KBM-7 (cell line): Measurements from ENCODE around the gene ASXL3.

Experiments used
- DNase-seq: peaks from one replicate; pipeline ENCODE4 v3.0.0-alpha.2; 2015
- in situ Hi-C: fragments of 300-500 bp; cut with MboI; formaldehyde crosslinking; loops from 2 replicates; pipeline ENCODE4 v1.14.3; 2020; ENCODE audit warnings: low sequenced_read_pairs, low pct_unique_long_range_greater_than_20kb, mixed read lengths

ASXL3 gene

GRCh38 chr18:33751613-33752221 is 173.7 kb downstream of the ASXL3 start:
- no peak for DNase-seq
- in situ Hi-C loops, result no loop called here

GRCh38 chr18:33755391-33755790 is 177.4 kb downstream of the ASXL3 start:
- DNase-seq, result no peak
- in situ Hi-C loops, result no loop called here

DNA sequence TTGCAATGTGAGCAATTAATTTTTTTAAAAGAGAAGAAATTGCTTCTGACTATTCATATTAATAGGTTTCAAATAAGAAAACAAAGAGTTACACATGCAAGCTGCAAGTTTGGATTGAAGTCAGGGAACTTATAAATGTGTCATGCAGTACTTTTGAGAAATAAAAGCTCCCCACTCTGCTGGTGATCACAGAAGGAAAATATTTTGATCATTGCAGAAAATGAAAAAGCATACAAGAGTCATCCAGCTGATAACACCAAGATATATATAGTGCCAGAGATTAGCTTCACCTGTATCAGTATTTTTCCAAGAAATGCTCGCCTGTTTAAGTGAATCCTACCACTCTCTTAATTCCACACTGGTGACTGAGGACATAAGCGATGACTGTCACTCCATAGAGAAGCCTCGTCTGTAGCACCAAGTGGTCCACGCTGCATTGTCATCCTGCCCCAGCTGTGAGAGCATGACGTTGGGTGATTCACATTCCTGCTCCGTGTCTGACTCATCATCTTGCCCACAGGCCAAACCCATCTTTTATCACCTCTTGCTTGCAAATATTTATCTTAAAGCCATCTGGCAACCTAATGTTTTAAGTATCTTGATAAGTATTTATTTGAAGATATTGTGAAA is 178.0 kb downstream of the ASXL3 start:
- no peak for DNase-seq
- in situ Hi-C loops, result no loop called here

DNA sequence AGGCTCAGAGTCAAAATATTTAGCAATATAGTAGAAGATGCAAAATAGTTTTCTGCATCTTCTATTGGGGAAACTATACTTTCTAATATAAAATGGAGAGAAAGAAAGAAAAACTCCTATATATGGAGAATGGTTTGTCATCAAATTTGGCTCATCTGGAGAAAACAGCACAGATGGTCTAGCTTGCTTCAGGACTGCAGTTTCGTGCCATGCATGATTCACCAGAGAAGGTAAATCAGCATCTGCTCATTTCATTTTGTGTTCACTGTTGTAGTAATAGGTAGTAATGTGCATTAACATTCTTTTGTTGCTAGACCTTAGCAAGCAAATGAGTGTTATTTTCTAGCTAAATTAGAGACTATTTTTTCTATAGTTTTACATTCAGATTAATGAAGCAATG is 179.0 kb downstream of the ASXL3 start:
- DNase-seq, result no peak
- in situ Hi-C loops, result no loop called here

DNA sequence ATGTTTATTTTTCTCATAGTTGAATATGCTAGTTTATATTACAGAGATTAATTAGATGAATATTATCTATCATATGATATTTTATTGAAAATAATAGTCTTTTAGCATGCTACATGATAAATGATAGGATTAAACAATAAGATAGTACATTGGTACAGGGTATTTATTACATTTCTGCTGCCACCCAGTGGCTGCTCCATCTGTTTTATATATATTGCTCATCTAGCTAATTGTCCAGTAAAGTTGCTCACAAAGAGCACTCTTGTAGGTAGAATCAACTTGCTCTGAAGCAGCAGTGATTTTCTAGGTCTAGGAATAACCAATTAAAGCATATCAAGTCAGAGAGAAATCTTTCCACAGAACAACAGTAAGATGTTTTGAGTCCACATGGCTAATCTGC is 183.3 kb downstream of the ASXL3 start:
- DNase-seq, result no peak

GRCh38 chr18:33781429-33781828 is 203.4 kb downstream of the ASXL3 start:
- no peak for DNase-seq
- in situ Hi-C loops, result no loop called here

More for the DNA sequence above, 183.3 kb downstream of the ASXL3 start:
- in situ Hi-C loops, result no loop called here
